Transverse colon (tissue), 4 donors: ENCODE results near the gene CNTN4. TPM values are rescaled to one million over a fixed set of nuclear protein-coding genes. Genes with fewer than 3 reads are reported as not detected.

Experiments used
- DNase-seq: peaks from one replicate; pipeline ENCODE4 v3.0.0-alpha.2; 2019
- H3K27ac ChIP-seq, 4 donors: fragments of 200-600 bp; sonication (generic); 2 replicates each; pipeline ENCODE4 v1.5.1; 2016 to 2018; ENCODE audit warnings: inconsistent platforms in 4 of 4
- H3K27me3 ChIP-seq: fragments of 200-600 bp; sonication (generic); 2 replicates; pipeline ENCODE4 v1.5.1; 2017; ENCODE audit warnings: inconsistent platforms
- H3K36me3 ChIP-seq, 4 donors: fragments of 200-600 bp; sonication (generic); 2 replicates each; pipeline ENCODE4 v1.5.1; 2017 to 2019; ENCODE audit warnings: inconsistent platforms in 4 of 4
- H3K4me1 ChIP-seq, 4 donors: fragments of 200-600 bp; sonication (generic); 2 replicates each; pipeline ENCODE4 v1.5.1; 2017 to 2020; ENCODE audit warnings: inconsistent platforms in 4 of 4
- H3K4me3 ChIP-seq, 4 donors: fragments of 200-600 bp; sonication (generic); 1 replicate in 1 of 4; 2 replicates in 3 of 4; pipeline versions ENCODE4 v1.5.1 to v1.6.1; 2017 to 2019; ENCODE audit warnings: inconsistent platforms in 4 of 4
- H3K9me3 ChIP-seq, 2 donors: fragments of 200-600 bp; sonication (generic); 2 replicates each; pipeline ENCODE4 v1.5.1; 2017 to 2019; ENCODE audit warnings: inconsistent platforms in 2 of 2
- EP300 ChIP-seq: sonication (generic); formaldehyde crosslinking; IDR thresholded peaks from one replicate; pipeline ENCODE4 v1.6.1; 2017; ENCODE audit warnings: antibody characterized with exemption, low read depth
- POLR2A ChIP-seq: fragments of 450-650 bp; IDR thresholded peaks from one replicate; pipeline ENCODE4 v1.6.1; 2016; ENCODE audit warnings: antibody characterized with exemption, mild to moderate bottlenecking, moderate library complexity
- POLR2AphosphoS5 ChIP-seq, 3 donors: sonication (generic); formaldehyde crosslinking; IDR thresholded peaks; one replicate each; pipeline ENCODE4 v1.6.1; 2016; ENCODE audit warnings: antibody characterized with exemption in 3 of 3
- whole genome bisulfite sequencing, 2 donors: methylation state at CpG; one replicate each; pipeline ENCODE4 v1.1.5; 2018; ENCODE audit warnings: low coverage in 1 of 2; 5-methylcytosine and 5-hydroxymethylcytosine counted together
- in situ Hi-C, 4 donors: fragments of 200-750 bp; cut with MboI; loops; one replicate each; pipeline versions ENCODE4 v1.15.0 to v1.15.1; 2017; ENCODE audit warnings: low sequenced_read_pairs in 3 of 4, low pct_ligation_motif_present in 1 of 4, low pct_unique_long_range_greater_than_20kb in 1 of 4
- intact Hi-C: fragments of 100-400 bp; cut with DNase I; formaldehyde crosslinking; loops from one replicate; pipeline ENCODE4 v1.15.1; 2023; ENCODE audit warnings: low total_unique reads
- total RNA-seq, 4 donors: library from RNA; depleted of rRNA; stranded (reverse); fragments of >200 nt; gene quantifications; one replicate each; pipeline ENCODE4 v1.1.0, GENCODE V29; 2016
- TF ChIP-seq, protein P1 (sequence below), 5 experiments: fragments of 200-600 bp in 3 of 5; fragments of 450-650 bp in 2 of 5; sonication (generic) in 3 of 5; IDR thresholded peaks; 1 replicate in 2 of 5; 2 replicates in 3 of 5; pipeline ENCODE4 v1.5.1; 2016 to 2017; ENCODE audit warnings: antibody characterized with exemption in 5 of 5, inconsistent platforms in 3 of 5, mild to moderate bottlenecking in 2 of 5, moderate library complexity in 1 of 5

Gene CNTN4
- total RNA-seq, 4 donors from 2014 or later, result 17.6 to 49.0 (median 17.8) TPM

DNA sequence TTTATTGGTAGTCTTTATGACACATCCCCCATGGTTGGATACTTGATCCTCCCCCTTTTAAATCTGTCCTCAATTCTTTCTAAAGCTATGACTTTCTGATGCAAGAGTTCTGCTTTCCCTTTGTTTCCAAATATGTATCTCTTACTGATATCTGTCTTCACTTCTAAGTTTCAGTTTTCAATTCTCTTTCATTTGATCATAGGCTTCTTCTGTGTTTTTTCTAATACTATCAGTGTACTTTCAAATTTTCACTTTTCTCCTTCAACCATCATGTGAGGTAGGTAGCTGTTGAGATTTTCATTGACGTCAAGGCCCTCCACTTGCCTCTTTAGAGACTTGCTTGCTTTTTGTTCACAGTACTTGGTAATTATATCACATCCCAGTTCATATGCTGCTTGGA, 436.5 kb downstream of the CNTN4 start:
- no peak for DNase-seq
- in situ Hi-C loops, result no loop called here

DNA sequence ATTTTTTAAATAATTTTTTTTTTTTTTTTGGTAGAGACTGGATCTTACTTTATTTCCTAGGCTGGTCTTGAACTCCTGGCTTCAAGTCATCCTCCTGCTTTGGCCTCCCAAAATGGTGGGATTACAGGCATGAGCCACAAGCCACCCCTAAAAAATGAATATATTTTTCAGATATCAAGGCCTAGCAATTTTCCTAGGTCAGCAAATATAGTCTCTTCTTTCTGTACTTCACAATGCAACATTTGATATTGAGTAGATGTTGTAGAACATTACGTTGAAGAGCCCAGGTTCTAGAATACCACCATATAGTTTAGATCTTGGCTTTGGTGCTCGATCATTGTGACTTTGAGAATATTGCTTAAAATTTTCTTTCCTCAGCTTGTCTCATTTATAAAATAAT, 437.9 kb downstream of the CNTN4 start:
- Histone ChIP-seq H3K27me3 (no peaks in the 10 kb centered on the region), H3K9me3 (no peaks in the 10 kb centered on the region), H3K4me3 (no peak overlapping the region), H3K36me3 (no peaks in the 10 kb centered on the region), H3K27ac (no peak overlapping the region), H3K4me1 (no peaks in the 10 kb centered on the region)
- intact Hi-C loops (no loop called here), in situ Hi-C loops (no loop called here)
- DNase-seq, result no peak
- TF ChIP-seq POLR2AphosphoS5 (IDR thresholded peaks at IDR 0.05) (no peak), EP300 (no peak), POLR2A (no peak)
- TF ChIP-seq, protein P1, sequence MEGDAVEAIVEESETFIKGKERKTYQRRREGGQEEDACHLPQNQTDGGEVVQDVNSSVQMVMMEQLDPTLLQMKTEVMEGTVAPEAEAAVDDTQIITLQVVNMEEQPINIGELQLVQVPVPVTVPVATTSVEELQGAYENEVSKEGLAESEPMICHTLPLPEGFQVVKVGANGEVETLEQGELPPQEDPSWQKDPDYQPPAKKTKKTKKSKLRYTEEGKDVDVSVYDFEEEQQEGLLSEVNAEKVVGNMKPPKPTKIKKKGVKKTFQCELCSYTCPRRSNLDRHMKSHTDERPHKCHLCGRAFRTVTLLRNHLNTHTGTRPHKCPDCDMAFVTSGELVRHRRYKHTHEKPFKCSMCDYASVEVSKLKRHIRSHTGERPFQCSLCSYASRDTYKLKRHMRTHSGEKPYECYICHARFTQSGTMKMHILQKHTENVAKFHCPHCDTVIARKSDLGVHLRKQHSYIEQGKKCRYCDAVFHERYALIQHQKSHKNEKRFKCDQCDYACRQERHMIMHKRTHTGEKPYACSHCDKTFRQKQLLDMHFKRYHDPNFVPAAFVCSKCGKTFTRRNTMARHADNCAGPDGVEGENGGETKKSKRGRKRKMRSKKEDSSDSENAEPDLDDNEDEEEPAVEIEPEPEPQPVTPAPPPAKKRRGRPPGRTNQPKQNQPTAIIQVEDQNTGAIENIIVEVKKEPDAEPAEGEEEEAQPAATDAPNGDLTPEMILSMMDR (IDR thresholded peaks at IDR 0.05), result no peak
- WGBS, 2 donors, result 88 to 91% methylated on average over 2 of the region's 2 CpGs

More for the DNA sequence above, 436.5 kb downstream of the CNTN4 start:
- 81 to 85% methylated on average over 1 of the region's 1 CpG for WGBS, 2 donors
- Histone ChIP-seq H3K27me3 (no peaks in the 10 kb centered on the region), H3K9me3 (no peaks in the 10 kb centered on the region), H3K27ac (no peak overlapping the region), H3K4me3 (no peak overlapping the region), H3K36me3 (no peaks in the 10 kb centered on the region), H3K4me1 (no peaks in the 10 kb centered on the region)
- TF ChIP-seq EP300, result no peak
- TF ChIP-seq, protein P1 (IDR thresholded peaks at IDR 0.05), result no peak
- no peak for TF ChIP-seq POLR2A
- TF ChIP-seq POLR2AphosphoS5 (IDR thresholded peaks at IDR 0.05), result no peak
- intact Hi-C loops, result no loop called here

DNA sequence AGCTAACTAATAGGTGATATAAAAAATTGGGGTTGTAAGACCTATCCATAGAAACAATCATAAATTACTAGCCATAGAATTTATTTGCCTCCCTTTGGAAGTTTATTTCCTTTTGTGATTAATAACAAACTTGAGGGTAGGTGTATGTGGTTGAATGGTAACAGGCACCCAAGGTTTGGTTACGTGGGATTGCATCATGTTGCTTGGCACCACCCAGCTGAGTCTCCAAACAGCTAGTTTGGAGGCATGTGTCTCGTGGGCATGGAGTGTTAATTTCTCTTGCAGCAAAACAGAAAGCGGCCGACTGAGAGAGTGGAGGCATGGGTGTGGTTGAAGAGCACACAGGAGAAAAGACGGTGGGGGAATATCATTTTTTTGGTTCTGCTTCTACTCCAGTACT, 441.4 kb downstream of the CNTN4 start:
- Histone ChIP-seq H3K27ac (no peak overlapping the region), H3K9me3 (no peaks in the 10 kb centered on the region), H3K36me3 (no peaks in the 10 kb centered on the region), H3K27me3 (no peaks in the 10 kb centered on the region), H3K4me3 (no peak overlapping the region), H3K4me1 (no peaks in the 10 kb centered on the region)
- in situ Hi-C loops, result no loop called here
- DNase-seq, result no peak
- intact Hi-C loops, result no loop called here
- 83 to 85% methylated on average over 2 to 5 of the region's 5 CpGs for WGBS, 2 donors
- TF ChIP-seq EP300 (no peak), POLR2A (no peak), POLR2AphosphoS5 (IDR thresholded peaks at IDR 0.05) (no peak)
- TF ChIP-seq, protein P1 (IDR thresholded peaks at IDR 0.05), result no peak

DNA sequence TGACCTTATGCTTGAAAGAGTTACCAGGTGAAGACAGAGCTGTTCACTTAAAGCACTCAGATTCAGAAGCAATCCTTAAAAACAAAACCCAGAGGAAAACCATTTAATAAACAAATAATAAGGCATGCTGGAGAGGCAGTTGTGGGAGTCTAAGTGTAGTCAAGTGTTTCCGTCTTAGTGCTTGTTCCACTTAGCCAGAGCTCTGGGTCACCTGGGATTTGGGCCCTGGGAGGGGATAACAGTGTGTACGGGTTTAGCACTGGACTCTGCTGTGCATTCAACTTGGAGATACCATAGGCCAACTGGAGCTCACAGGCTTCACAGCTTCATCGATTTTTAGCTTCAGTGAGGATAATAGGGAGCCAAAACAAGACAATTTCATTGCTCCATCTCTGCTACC, 444.6 kb downstream of the CNTN4 start:
- DNase-seq, result no peak
- Histone ChIP-seq H3K36me3 (no peaks in the 10 kb centered on the region), H3K4me1 (no peaks in the 10 kb centered on the region), H3K9me3 (no peaks in the 10 kb centered on the region), H3K27me3 (no peaks in the 10 kb centered on the region), H3K27ac (no peak overlapping the region), H3K4me3 (no peak overlapping the region)
- 75% methylated on average over 3 of the region's 3 CpGs; no CpG with 5 or more reads in 1 of the 2 donors for WGBS, 2 donors
- intact Hi-C loops (no loop called here), in situ Hi-C loops (no loop called here)
- no peak for TF ChIP-seq POLR2AphosphoS5 (IDR thresholded peaks at IDR 0.05)
- no peak for TF ChIP-seq POLR2A

DNA sequence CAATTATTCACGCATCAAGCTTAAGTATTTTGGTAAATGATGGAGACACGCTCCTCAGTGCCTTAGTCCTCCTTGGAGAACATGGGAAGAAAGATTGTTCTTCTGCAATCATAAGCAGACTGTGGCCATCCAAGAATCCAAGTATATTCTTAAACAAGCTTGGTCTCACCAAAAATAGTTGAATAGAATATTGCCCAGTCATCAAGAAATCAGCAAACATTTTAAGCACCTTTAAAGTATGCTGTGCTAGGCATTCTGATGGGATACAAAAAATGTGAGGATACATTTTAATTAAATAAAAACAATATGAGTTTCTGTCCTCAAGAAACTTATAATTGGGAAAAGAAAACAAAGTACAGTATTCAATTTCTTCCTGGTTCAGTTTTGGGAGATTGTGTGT, 445.5 kb downstream of the CNTN4 start:
- TF ChIP-seq, protein P1 (IDR thresholded peaks at IDR 0.05), result no peak
- no peak for TF ChIP-seq EP300
- TF ChIP-seq POLR2AphosphoS5 (IDR thresholded peaks at IDR 0.05), result no peak
- no peak for TF ChIP-seq POLR2A

More for the DNA sequence above, 445.5 kb downstream of the CNTN4 start:
- H3K4me3 ChIP-seq, result no peak overlapping the region
- H3K27ac ChIP-seq, result no peak overlapping the region
- no peaks in the 10 kb centered on the region for H3K4me1 ChIP-seq
- 83 to 84% methylated on average over 2 of the region's 2 CpGs for WGBS, 2 donors
- no peaks in the 10 kb centered on the region for H3K36me3 ChIP-seq
- in situ Hi-C loops (no loop called here), intact Hi-C loops (no loop called here)
- no peak for DNase-seq
- H3K9me3 ChIP-seq, result no peaks in the 10 kb centered on the region
- H3K27me3 ChIP-seq, result no peaks in the 10 kb centered on the region
